GM18951 (cell line): ENCODE data around the gene ARMH1.
"Not testable (repeated sequence)": the region's sequence is repeated elsewhere in the genome, so short reads cannot be mapped to it uniquely, and the experiment has no call there.

Experiments used
- POLR2A ChIP-seq: IDR thresholded peaks from 4 replicates; pipeline ENCODE4 v1.6.1; 2011; ENCODE audit warnings: mild to moderate bottlenecking; ENCODE audit not compliant: insufficient read length, insufficient read depth; ENCODE audit errors: extremely low read depth
- in situ Hi-C: fragments of 300-500 bp; cut with MboI; formaldehyde crosslinking; loops from one replicate; pipeline ENCODE4 v1.12.0; 2022; ENCODE audit warnings: low sequenced_read_pairs, mixed read lengths, inconsistent platforms; ENCODE audit not compliant: unreplicated experiment

The ARMH1 gene

DNA sequence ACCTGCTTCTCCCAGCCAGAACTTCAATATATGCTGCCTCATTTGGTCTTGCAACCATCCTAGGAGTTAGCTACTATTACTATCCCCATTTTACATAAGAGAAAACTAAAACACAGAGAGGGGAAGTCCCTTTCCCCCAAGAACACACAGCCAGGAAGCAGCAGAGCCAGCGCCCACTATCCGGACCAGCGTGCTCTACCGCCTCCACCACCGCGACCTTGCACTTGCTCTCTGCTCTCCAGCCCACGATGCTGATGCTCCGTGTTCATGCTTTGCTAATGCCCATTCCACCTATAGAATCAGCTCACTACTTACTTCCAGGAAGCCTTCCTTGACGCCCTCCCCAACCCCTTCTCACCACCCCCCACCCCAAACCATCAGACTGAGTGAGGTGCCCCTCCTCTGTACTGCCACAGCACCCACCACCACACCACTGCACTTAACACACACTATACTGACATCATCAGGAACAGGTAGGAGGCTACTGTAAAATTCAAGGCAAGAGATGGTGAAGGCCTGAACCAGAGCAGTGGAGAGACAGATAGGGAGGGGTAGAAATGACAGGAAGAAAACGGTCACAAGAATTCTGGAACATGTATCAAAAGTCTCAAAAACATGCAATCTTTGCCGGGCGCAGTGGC is 9.7 kb upstream of the ARMH1 start:
- in situ Hi-C loops = no loop called here
- TF ChIP-seq POLR2A = no peak

DNA sequence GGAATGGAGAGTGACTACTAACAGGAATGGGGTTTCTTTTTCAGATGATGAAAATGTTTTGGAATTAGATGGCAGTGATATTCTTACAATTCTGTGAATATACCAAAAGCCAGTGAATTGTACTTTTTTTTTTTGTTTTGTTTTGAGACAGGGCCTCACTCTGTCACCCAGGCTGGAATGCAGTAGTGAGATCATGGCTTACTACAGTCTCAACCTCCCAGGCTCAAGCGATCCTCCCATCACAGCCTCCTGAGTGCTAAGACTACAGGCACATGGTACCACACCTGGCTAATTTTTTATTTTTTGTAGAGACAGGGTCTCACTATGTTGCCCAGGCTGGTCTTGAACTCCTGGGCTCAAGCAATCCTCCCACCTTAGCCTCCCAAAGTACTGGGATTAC is 7.8 kb upstream of the ARMH1 start:
- in situ Hi-C loops = not testable (repeated sequence)

DNA sequence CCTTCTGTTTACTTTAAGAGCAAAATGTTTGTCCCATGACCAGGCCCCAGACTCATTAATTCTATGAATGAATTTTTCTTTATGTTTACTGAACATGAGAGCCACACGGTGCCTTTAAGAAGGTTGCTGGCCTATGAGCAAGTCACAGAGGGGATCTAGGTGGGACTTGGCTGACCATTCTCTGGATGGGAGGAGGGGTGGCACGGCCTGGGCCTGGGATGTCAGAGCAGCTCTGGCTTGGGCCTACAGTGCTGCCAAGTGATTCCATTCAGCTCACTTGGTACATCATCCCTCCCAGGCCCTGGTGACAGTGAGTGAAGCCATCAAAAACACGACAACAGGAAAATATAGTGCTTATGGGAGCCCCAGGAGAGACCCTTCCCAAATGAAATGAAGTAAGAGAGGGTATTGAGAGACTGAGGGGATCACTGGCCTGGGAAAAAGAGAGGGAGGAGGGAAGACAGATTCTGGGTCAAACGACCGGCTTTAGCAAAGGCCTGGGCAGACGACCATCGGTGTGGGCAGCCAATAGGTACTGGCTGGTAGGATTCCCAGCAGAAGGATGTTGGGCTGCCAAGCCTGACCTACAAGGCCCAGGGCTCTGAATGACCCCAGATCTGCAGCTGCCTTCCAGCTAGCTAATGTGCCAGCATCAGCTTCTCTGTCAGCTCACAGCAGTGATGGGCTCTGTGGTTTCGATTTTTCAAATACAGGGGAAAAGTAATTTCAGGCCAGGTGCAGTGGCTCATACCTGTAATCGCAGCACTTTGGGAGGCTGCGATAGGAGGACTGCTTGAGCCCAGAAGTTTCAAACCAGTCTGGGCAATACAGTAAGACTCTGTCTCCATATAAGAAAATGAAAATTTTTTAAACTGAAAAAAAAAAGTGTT is 3.5 kb upstream of the ARMH1 start:
- in situ Hi-C loops = no loop called here
- TF ChIP-seq POLR2A = no peak

DNA sequence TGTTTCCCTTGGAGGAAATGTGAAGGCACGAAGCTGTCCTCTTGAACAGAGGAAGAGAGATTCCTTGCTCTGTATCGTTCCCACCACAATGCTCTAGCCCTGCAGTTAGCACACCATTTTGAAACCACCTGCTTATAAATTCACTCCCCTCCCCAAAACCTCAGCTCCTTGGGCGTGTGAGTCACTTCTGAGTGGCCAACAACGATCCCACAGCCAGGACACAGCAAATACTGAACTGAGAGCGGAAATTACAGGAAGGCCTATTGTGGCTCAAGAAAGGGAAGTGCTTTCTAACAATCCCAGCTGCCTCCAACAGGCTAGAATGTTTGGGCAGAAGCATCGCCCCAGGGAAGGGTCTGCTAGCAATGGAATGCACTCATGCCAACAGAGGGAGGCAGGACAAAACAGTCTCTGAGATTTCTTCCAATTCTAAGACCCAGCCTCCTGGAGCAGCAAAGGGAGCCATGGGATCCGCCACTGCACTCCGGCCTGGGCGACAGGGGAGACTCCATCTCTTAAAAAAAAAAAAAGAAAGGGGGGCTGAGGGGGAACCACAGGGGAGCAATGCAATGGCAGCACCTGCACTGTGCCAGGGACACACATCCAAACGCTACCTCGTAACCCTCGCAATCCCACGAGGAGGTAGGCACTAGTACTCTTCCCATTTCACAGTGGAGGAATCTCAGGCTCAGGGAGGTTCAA is 2.1 kb upstream of the ARMH1 start:
- no peak for TF ChIP-seq POLR2A
- in situ Hi-C loops = no loop called here

DNA sequence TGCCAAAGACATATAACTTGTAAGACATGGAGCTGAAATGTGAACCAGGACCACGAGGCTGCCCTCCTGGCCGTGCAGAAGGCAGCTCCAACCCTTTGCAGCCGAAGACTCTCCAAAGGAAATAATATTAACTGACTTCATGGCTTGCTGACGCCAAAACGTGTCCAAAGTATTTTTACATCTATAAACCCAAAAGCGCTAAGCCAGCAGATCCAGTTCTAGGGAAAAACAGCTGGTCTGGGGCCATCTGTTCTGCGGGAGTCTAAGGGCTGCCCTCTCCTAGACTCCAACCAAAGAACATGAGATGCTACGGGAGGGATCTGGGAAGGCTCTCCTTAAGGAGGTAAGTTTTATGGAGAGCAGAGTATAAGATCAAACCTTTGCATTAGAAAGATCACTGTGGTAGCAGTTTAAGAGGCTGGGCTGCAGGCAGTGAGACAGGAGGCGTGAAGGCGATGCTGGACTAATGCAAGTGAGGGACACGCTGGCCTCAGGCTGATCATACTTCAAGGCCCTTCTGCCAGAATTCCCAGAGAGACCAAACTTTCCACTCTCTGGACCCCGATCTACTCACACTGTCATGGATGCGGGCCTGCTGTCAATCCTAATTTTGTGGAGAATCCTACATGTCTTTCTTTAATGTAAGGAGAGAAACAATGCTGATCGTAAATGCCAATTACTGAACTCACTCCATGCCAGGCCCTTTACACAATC is 1.4 kb upstream of the ARMH1 start:
- TF ChIP-seq POLR2A = no peak
- in situ Hi-C loops = no loop called here

DNA sequence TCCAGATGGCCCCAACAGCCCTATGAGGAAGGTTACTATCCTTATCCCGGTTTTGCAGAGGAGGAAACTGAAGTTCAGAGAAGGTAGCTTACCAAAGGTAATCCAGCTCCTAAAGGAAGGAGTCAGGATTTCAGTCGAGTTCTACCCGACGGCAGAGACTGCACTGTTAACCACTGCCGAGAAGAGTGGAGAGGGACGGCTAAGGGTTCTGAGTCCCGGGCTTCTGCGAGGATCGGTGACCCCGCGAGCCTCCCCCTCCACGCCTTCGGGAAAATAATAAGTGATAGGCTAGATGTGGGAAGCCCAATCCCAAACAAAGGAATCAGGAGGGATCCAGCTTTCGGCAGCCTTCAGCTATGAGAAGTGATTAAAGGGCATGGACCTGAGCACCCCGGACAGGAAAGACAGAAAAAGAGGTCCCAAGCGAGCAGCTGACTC is 820 bp upstream of the ARMH1 start:
- TF ChIP-seq POLR2A = no peak
- in situ Hi-C loops = no loop called here

DNA sequence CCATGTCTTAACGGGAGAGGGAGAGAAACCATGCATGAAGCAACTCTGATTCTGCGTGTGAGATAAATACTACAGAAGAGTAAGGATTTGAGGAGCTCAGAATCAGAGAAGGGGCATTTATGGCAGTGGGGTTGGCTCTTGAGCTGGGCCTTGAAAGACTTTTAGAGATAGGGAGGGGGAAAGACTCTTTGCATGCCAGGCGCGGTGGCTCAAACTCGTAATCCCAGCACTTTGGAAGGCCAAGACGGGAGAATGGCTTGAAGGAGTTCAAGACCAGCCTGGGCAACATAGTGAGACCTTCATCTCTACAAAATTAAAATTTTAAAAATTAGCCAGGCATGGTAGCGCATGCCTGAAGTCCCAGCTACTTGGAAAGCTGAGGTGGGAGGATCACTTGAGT is 672 bp downstream of the ARMH1 start:
- no peak for TF ChIP-seq POLR2A
- in situ Hi-C loops = no loop called here

DNA sequence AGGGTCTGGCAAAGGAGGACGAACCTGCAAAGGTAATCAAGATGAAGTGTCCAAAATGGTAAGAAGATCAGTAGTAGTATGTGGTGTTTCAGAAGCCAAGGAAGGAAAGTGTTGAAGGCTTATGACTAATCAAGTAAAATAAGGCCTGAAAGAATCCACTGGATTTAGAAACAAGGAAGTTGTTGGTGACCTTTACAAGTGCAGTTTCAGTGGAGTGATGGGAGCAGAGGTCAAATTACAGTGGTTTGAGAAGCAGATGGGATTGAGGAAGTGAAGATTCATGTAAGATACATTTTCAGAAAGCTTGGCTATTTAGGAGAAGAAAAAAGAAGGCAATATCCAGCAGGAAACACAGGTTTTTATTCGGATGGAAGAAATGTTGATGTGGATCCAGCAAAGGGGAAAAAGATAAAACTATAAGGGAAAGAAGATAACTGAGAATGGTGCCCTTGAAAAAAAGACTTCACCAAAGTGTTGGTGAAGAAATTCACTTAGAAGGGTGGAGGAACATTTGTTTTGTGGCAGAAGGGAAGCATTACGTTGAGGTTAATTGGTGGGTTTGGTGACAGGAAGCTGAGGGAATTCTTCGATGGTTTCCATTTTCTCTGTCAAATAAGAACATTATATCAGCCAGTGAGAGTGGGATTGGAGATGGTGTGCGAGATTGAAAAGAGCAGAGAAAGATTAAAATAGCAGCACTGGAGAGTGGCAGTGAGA is 2.1 kb downstream of the ARMH1 start:
- in situ Hi-C loops = no loop called here
- no peak for TF ChIP-seq POLR2A

DNA sequence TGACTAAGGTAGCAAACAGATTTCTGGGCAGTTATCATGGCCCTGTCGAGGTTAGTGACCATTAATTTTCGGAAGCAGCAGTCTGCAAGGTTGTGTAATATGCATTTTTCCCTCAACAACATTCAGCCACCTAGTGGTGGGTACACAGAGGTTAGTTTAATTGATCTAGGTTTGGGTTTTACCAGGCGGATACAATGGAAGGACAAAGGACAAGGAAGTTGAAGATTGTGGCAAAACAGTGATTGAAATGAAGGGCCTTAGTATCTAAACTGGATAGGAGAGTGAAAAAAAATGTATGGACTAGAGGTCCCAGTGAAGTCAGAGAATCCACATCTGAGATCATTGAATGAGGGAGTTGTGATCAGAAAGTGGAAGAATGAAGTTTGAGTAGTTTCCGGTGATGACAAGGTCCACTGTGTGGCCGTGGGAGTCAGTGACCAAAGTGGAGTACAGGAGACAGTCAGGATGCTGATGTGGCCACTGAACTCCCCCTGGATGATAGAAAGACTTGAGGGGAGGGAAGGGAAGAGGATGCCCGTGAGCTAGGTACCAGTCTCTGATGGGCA is 2.8 kb downstream of the ARMH1 start:
- in situ Hi-C loops = no loop called here
- no peak for TF ChIP-seq POLR2A

DNA sequence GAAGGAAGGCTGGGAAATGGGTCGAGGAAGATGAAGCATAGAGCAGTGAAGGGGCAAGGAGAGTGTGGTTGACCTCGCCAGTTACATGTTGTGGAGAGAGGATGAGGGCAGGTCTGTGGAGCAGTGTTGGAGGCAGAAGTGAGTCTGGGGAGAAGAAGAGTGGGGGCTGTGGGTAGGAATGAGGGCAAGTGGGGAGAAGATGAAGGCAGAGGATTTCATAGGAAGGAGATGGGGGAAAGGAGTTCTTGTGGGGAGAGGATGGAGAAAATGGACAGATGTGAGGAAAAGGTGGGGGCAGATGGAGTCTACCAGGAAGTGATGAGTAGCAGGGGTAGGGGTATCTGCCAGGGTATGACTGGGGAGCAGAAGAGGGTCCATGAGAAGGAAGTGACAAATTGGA is 3.6 kb downstream of the ARMH1 start:
- TF ChIP-seq POLR2A = no peak
- in situ Hi-C loops = no loop called here

DNA sequence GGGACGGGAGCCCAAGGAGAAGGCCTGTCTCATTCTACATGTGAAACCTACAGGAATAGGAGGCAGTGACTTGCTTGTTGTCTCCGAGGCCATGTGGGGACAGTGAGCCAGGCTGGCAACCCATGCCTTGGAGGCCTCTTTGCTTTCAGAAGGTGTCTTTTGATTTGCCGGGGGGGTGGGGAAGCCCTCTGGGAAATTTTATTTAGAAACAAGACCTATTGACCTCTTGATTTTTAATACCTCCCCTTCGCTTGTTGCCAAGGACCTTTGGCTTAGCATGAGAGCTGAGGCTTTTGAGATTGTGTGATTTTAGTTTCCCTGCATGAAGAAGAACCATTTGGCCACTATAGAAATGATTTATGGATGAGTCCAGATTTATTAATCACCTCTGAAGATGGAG is 4.1 kb downstream of the ARMH1 start:
- no peak for TF ChIP-seq POLR2A
- in situ Hi-C loops = no loop called here

DNA sequence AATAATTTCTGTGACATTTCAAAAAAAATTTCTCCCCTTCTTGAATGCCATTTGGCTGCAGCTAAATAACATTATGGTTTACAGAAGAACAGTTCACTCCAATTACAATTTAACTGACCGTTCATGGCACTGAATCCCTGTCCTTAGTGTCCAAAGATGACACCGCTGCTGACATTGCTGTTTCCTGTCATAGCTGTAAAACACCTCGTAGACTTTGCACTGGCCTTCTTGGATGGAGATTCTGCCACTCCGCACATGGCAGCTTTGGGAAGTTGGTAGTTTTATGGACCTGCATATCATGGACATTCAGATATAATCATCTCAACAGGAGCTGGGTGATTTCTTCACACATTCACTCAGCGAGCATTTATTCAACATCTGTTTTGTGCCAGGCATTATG is 5.0 kb downstream of the ARMH1 start:
- in situ Hi-C loops = no loop called here
- no peak for TF ChIP-seq POLR2A
